GM23338 (cell line): ENCODE results near the gene AQP5. TPM values are rescaled to one million over a fixed set of nuclear protein-coding genes. Genes with fewer than 3 reads are reported as not detected.

Experiments
- ATAC-seq: fragments of 200-7000 bp; cut with Tn5 transposase; 3 replicates; pipeline ENCODE4 v1.9.1; 2020
- DNase-seq: peaks from one replicate; pipeline ENCODE4 v3.0.0-alpha.2; 2015; ENCODE audit warnings: low spot score
- H2AFZ ChIP-seq: fragments of 200-600 bp; sonication (generic); 2 replicates; pipeline ENCODE4 v1.8.0; 2016; ENCODE audit warnings: antibody characterized with exemption, mild to moderate bottlenecking, moderate library complexity
- H3F3A ChIP-seq: fragments of 200-600 bp; sonication (generic); replicated peaks from 2 replicates; pipeline ENCODE4 v1.8.0; 2017; ENCODE audit warnings: antibody characterized with exemption, mixed run types, low read depth
- H3K27ac ChIP-seq: fragments of 200-600 bp; sonication (generic); 2 replicates; pipeline ENCODE4 v1.6.1; 2016; ENCODE audit warnings: low read depth
- H3K27me3 ChIP-seq: fragments of 200-600 bp; sonication (generic); 2 replicates; pipeline ENCODE4 v1.8.0; 2016; ENCODE audit warnings: mild to moderate bottlenecking, mixed run types, moderate library complexity; ENCODE audit not compliant: insufficient read depth
- H3K36me3 ChIP-seq: fragments of 200-600 bp; sonication (generic); 2 replicates; pipeline ENCODE4 v1.8.0; 2016; ENCODE audit warnings: mild to moderate bottlenecking; ENCODE audit not compliant: insufficient read depth
- H3K4me1 ChIP-seq: fragments of 200-600 bp; sonication (generic); 2 replicates; pipeline ENCODE4 v1.8.0; 2016; ENCODE audit warnings: mild to moderate bottlenecking, moderate library complexity; ENCODE audit not compliant: insufficient read depth
- H3K4me2 ChIP-seq: fragments of 200-600 bp; sonication (generic); 2 replicates; pipeline ENCODE4 v1.7.1; 2017; ENCODE audit warnings: mixed run types
- H3K4me3 ChIP-seq: fragments of 200-600 bp; sonication (generic); 2 replicates; pipeline ENCODE4 v1.6.1; 2016; ENCODE audit warnings: mixed run types
- H3K79me2 ChIP-seq: fragments of 200-600 bp; sonication (generic); replicated peaks from 2 replicates; pipeline ENCODE4 v1.8.0; 2017; ENCODE audit warnings: mild to moderate bottlenecking; ENCODE audit not compliant: insufficient read depth
- H3K9me2 ChIP-seq: fragments of 200-600 bp; sonication (generic); 2 replicates; pipeline ENCODE4 v1.8.0; 2017; ENCODE audit not compliant: insufficient read depth
- H4K20me1 ChIP-seq: fragments of 200-600 bp; sonication (generic); replicated peaks from 2 replicates; pipeline ENCODE4 v1.8.0; 2017; ENCODE audit warnings: mild to moderate bottlenecking; ENCODE audit not compliant: insufficient read depth
- H3K27ac Mint-ChIP-seq: 2 replicates; pipeline ENCODE4 v1.8.0; 2020; ENCODE audit warnings: inconsistent platforms, mild to moderate bottlenecking, moderate library complexity, mixed read lengths
- H3K27me3 Mint-ChIP-seq: 3 replicates; pipeline ENCODE4 v1.8.0; 2022; ENCODE audit warnings: low read depth, mild to moderate bottlenecking, moderate library complexity, mixed read lengths, inconsistent platforms; ENCODE audit not compliant: insufficient read depth, poor library complexity
- H3K36me3 Mint-ChIP-seq: 3 replicates; pipeline ENCODE4 v1.8.0; 2021; ENCODE audit warnings: low read depth, mild to moderate bottlenecking, inconsistent platforms, moderate library complexity, mixed read lengths
- H3K4me1 Mint-ChIP-seq: 3 replicates; pipeline ENCODE4 v1.8.0; 2020; ENCODE audit warnings: mild to moderate bottlenecking, inconsistent platforms, mixed read lengths
- H3K4me3 Mint-ChIP-seq: 3 replicates; pipeline ENCODE4 v1.8.0; 2021; ENCODE audit warnings: moderate library complexity, mild to moderate bottlenecking, inconsistent platforms, mixed read lengths
- H3K9me3 Mint-ChIP-seq: 3 replicates; pipeline ENCODE4 v1.8.0; 2020; ENCODE audit warnings: moderate library complexity, mild to moderate bottlenecking, inconsistent platforms, mixed read lengths
- CREB1 ChIP-seq: fragments of 250-450 bp; sonication (Bioruptor Pico); IDR thresholded peaks from 2 replicates; pipeline ENCODE4 v1.5.0; 2020; ENCODE audit warnings: low read depth, mild to moderate bottlenecking, moderate library complexity
- CTCF ChIP-seq, 2 experiments: fragments of 200-600 bp in 1 of 2; sonication (generic) in 1 of 2; conservative IDR thresholded peaks; 2 replicates each; pipeline versions ENCODE4 v1.5.1 to v1.6.1; 2016 to 2017; ENCODE audit warnings: antibody characterized with exemption in 2 of 2, low read depth in 2 of 2, mild to moderate bottlenecking in 2 of 2, moderate library complexity in 1 of 2
- ETS1 ChIP-seq: IDR thresholded peaks from 2 replicates; pipeline ENCODE4 v1.6.1; 2016; ENCODE audit warnings: antibody characterized with exemption
- EZH2 ChIP-seq: fragments of 200-600 bp; sonication (generic); IDR thresholded peaks from one replicate; pipeline ENCODE4 v1.8.0; 2017; ENCODE audit warnings: antibody characterized with exemption, mild to moderate bottlenecking, low read depth; ENCODE audit not compliant: unreplicated experiment
- EZH2phosphoT487 ChIP-seq: fragments of 200-600 bp; sonication (generic); IDR thresholded peaks from one replicate; pipeline ENCODE4 v1.8.1; 2018; ENCODE audit warnings: antibody characterized with exemption; ENCODE audit not compliant: unreplicated experiment
- JUNB ChIP-seq: IDR thresholded peaks from one replicate; pipeline ENCODE4 v1.6.1; 2016; ENCODE audit warnings: antibody characterized with exemption; ENCODE audit not compliant: unreplicated experiment
- NANOG ChIP-seq: IDR thresholded peaks from 2 replicates; pipeline ENCODE4 v1.6.1; 2016; ENCODE audit warnings: antibody characterized with exemption, borderline replicate concordance
- POLR2AphosphoS5 ChIP-seq: IDR thresholded peaks from 2 replicates; pipeline ENCODE4 v1.6.1; 2016; ENCODE audit warnings: antibody characterized with exemption, low read depth
- REST ChIP-seq: IDR thresholded peaks from one replicate; pipeline ENCODE4 v1.6.1; 2018; ENCODE audit warnings: antibody characterized with exemption; ENCODE audit not compliant: unreplicated experiment
- STAT1 ChIP-seq: IDR thresholded peaks from one replicate; pipeline ENCODE4 v1.6.1; 2016; ENCODE audit warnings: antibody characterized with exemption; ENCODE audit not compliant: unreplicated experiment
- ZNF114 ChIP-seq: fragments of 250-450 bp; sonication (Bioruptor Pico); IDR thresholded peaks from 2 replicates; pipeline ENCODE4 v1.5.0; 2020; ENCODE audit warnings: mild to moderate bottlenecking, moderate library complexity
- ZNF331 ChIP-seq: fragments of 250-450 bp; sonication (Bioruptor Pico); IDR thresholded peaks from 2 replicates; pipeline ENCODE4 v1.5.0; 2020; ENCODE audit warnings: low read depth, mild to moderate bottlenecking, moderate library complexity
- ZNF462 ChIP-seq: fragments of 250-450 bp; sonication (Bioruptor Pico); IDR thresholded peaks from 2 replicates; pipeline ENCODE4 v1.5.0; 2020; ENCODE audit warnings: mild to moderate bottlenecking, moderate library complexity
- polyA plus RNA-seq: library from polyadenylated mRNA; unstranded; fragments of >200 nt; fragmentation: Nextera tagmentation; extraction: Ambion mirVana; gene quantifications from 2 replicates; pipeline ENCODE4 v1.2.1, GENCODE V29; 2016
- total RNA-seq: library from RNA; depleted of rRNA; stranded (reverse); fragments of >200 nt; shearing (Covaris generic); gene quantifications from 2 replicates; pipeline ENCODE4 v1.2.3, GENCODE V29; 2014

AQP5 gene
- total and polyA plus RNA-seq, 2 experiments from 2014 or later, result 1.3 to 2.2 TPM

GRCh38 chr12:49964849-49965624 lies 3.4 kb downstream of the AQP5 start:
- no peaks in the 10 kb centered on the region for H3K79me2 ChIP-seq

More at GRCh38 chr12:49964849-49965624, 3.4 kb downstream of the AQP5 start:
- peaks cover 16% of the 10 kb centered on the region for H3K4me1 Mint-ChIP-seq
- TF ChIP-seq ZNF114 (CRISPR knock-in tag) (no peak), ZNF462 (no peak), CREB1 (CRISPR knock-in tag) (no peak), CTCF (conservative IDR thresholded peaks at IDR 0.05; ENCODE audit: low read depth in 2 of 2) (no peak), ETS1 (no peak), NANOG (no peak), STAT1 (no peak), REST (no peak), JUNB (no peak), ZNF331 (CRISPR knock-in tag) (no peak), EZH2 (no peak), POLR2AphosphoS5 (no peak), EZH2phosphoT487 (no peak)
- no peaks in the 10 kb centered on the region; the same call in 1 of the 2 replicates for H3K36me3 ChIP-seq
- no peaks in the 10 kb centered on the region for H3F3A ChIP-seq
- peaks cover 34% of the 10 kb centered on the region for H3K27me3 Mint-ChIP-seq
- no peaks in the 10 kb centered on the region for H3K9me2 ChIP-seq
- no peak overlapping the region for H3K4me2 ChIP-seq
- no peak for DNase-seq
- peaks cover 5% of the 10 kb centered on the region; the same call in 1 of the 3 replicates for H3K36me3 Mint-ChIP-seq
- H3K4me1 ChIP-seq, result peaks cover 8% of the 10 kb centered on the region
- no peak overlapping the region for H3K27ac Mint-ChIP-seq
- H3K4me3 Mint-ChIP-seq, result no peak overlapping the region
- H2AFZ ChIP-seq, result no peak overlapping the region
- H4K20me1 ChIP-seq, result no peaks in the 10 kb centered on the region
- H3K27me3 ChIP-seq, result peaks cover 47% of the 10 kb centered on the region
- H3K27ac ChIP-seq, result no peak overlapping the region
- ATAC-seq, result no peak
- H3K4me3 ChIP-seq, result no peak overlapping the region
- H3K9me3 Mint-ChIP-seq, result peaks cover 6% of the 10 kb centered on the region; the same call in 2 of the 3 replicates
